Type B pancreatic cell (in vitro differentiated cells): ENCODE data around the gene ACER2. TPM values are rescaled to one million over a fixed set of nuclear protein-coding genes. Genes with fewer than 3 reads are reported as not detected.

Experiments
- DNase-seq: peaks from one replicate; pipeline ENCODE4 v3.0.0; 2021; ENCODE audit warnings: mixed read lengths; ENCODE audit not compliant: unreplicated experiment; ENCODE audit errors: extremely low spot score
- H3K27ac Mint-ChIP-seq: 2 replicates; pipeline ENCODE4 v1.8.0; 2021; ENCODE audit warnings: mild to moderate bottlenecking, mixed read lengths
- H3K27me3 Mint-ChIP-seq: 2 replicates; pipeline ENCODE4 v1.8.0; 2021; ENCODE audit warnings: mixed read lengths
- H3K36me3 Mint-ChIP-seq: 2 replicates; pipeline ENCODE4 v1.8.0; 2021; ENCODE audit warnings: mixed read lengths
- H3K4me1 Mint-ChIP-seq: one replicate; pipeline ENCODE4 v1.8.0; 2021; ENCODE audit warnings: mixed read lengths; ENCODE audit not compliant: unreplicated experiment
- H3K4me3 Mint-ChIP-seq: 2 replicates; pipeline ENCODE4 v1.8.0; 2021; ENCODE audit warnings: mild to moderate bottlenecking, mixed read lengths
- H3K9me3 Mint-ChIP-seq: 2 replicates; pipeline ENCODE4 v1.8.0; 2021; ENCODE audit warnings: mixed read lengths
- CTCF ChIP-seq: fragments of 200-600 bp; sonication (generic); conservative IDR thresholded peaks from 2 replicates; pipeline ENCODE4 v1.5.0; 2021; ENCODE audit warnings: antibody characterized with exemption, mild to moderate bottlenecking
- total RNA-seq: library from RNA; stranded (reverse); gene quantifications from 2 replicates; pipeline ENCODE4 v1.2.1, GENCODE V29; 2021; ENCODE audit warnings: low replicate concordance

Gene ACER2
- total RNA-seq, 1 donor from 2014 or later = 9.2 TPM

- peaks cover 13% of the 10 kb centered on the region for H3K27me3 Mint-ChIP-seq
- no peak overlapping the region for H3K27ac Mint-ChIP-seq
Observed at GRCh38 chr9:19495186-19496028, 86.6 kb downstream of the ACER2 start.

GRCh38 chr9:19496321-19497050 lies 87.7 kb downstream of the ACER2 start:
- no peak for TF ChIP-seq CTCF
- DNase-seq = no peak
- Mint-ChIP-seq H3K27ac (no peak overlapping the region), H3K27me3 (peaks cover 12% of the 10 kb centered on the region), H3K9me3 (no peaks in the 10 kb centered on the region), H3K4me3 (no peak overlapping the region), H3K36me3 (no peaks in the 10 kb centered on the region), H3K4me1 (no peaks in the 10 kb centered on the region)

More at GRCh38 chr9:19495186-19496028, 86.6 kb downstream of the ACER2 start:
- H3K36me3 Mint-ChIP-seq = no peaks in the 10 kb centered on the region
- H3K4me3 Mint-ChIP-seq = no peak overlapping the region
- no peak for TF ChIP-seq CTCF
- no peaks in the 10 kb centered on the region for H3K4me1 Mint-ChIP-seq
- H3K9me3 Mint-ChIP-seq = no peaks in the 10 kb centered on the region
- no peak for DNase-seq

GRCh38 chr9:19497276-19497675 lies 88.5 kb downstream of the ACER2 start:
- DNase-seq = no peak
- no peak for TF ChIP-seq CTCF
- Mint-ChIP-seq H3K27ac (no peak overlapping the region), H3K9me3 (no peaks in the 10 kb centered on the region), H3K4me3 (no peak overlapping the region), H3K4me1 (no peaks in the 10 kb centered on the region), H3K36me3 (no peaks in the 10 kb centered on the region), H3K27me3 (peaks cover 12% of the 10 kb centered on the region)

GRCh38 chr9:19498015-19498414 lies 89.2 kb downstream of the ACER2 start:
- no peak overlapping the region for H3K27ac Mint-ChIP-seq
- no peaks in the 10 kb centered on the region for H3K4me1 Mint-ChIP-seq
- H3K27me3 Mint-ChIP-seq = peaks cover 10% of the 10 kb centered on the region
- no peak for DNase-seq
- H3K36me3 Mint-ChIP-seq = no peaks in the 10 kb centered on the region
- no peaks in the 10 kb centered on the region for H3K9me3 Mint-ChIP-seq
- no peak overlapping the region for H3K4me3 Mint-ChIP-seq
- TF ChIP-seq CTCF = no peak

Other genes with a start within 250 kb of the ACER2 start
- 36.6 and 54.1 TPM in 2 replicates for gene DENND4C, start 178.3 kb upstream of the ACER2 start, total RNA-seq
- gene RPS6, start 28.8 kb upstream of the ACER2 start, total RNA-seq = 2,791 and 2,920 TPM in 2 replicates